Vagina (tissue), 2 donors: ENCODE measurements around the gene ATOSB. TPM values are rescaled to one million over a fixed set of nuclear protein-coding genes. Genes with fewer than 3 reads are reported as not detected.

Experiments used
- DNase-seq, 2 donors: peaks; one replicate each; pipeline ENCODE4 v3.0.0-alpha.2; 2017; ENCODE audit errors: extremely low spot score in 2 of 2
- H3K27ac ChIP-seq: fragments of 200-600 bp; sonication (generic); one replicate; pipeline ENCODE4 v1.5.1; 2019
- H3K27me3 ChIP-seq: fragments of 200-600 bp; sonication (generic); one replicate; pipeline ENCODE4 v1.5.1; 2019
- H3K36me3 ChIP-seq, 2 donors: fragments of 200-600 bp; sonication (generic); one replicate each; pipeline ENCODE4 v1.5.1; 2017 to 2019
- H3K4me1 ChIP-seq: fragments of 200-600 bp; sonication (generic); one replicate; pipeline ENCODE4 v1.5.1; 2019
- H3K4me3 ChIP-seq, 2 donors: fragments of 200-600 bp; sonication (generic); 1 replicate in 1 of 2; 2 replicates in 1 of 2; pipeline ENCODE4 v1.5.1; 2016 to 2019
- H3K9me3 ChIP-seq: fragments of 200-600 bp; sonication (generic); one replicate; pipeline ENCODE4 v1.5.1; 2019
- POLR2A ChIP-seq, 2 donors: fragments of 450-650 bp; IDR thresholded peaks; one replicate each; pipeline ENCODE4 v1.6.1; 2017; ENCODE audit warnings: antibody characterized with exemption in 2 of 2, mild to moderate bottlenecking in 2 of 2, moderate library complexity in 2 of 2
- POLR2AphosphoS5 ChIP-seq, 2 donors: sonication (generic); formaldehyde crosslinking; IDR thresholded peaks; one replicate each; pipeline ENCODE4 v1.9.0; 2017; ENCODE audit warnings: antibody characterized with exemption in 2 of 2, mild to moderate bottlenecking in 2 of 2, low read depth in 1 of 2; ENCODE audit not compliant: insufficient read depth in 1 of 2
- intact Hi-C: fragments of 100-400 bp; cut with DNase I; formaldehyde crosslinking; loops from one replicate; pipeline ENCODE4 v1.15.1; 2023
- total RNA-seq: library from RNA; depleted of rRNA; stranded (reverse); fragments of >200 nt; gene quantifications from one replicate; pipeline ENCODE4 v1.2.3, GENCODE V29; 2016
- TF ChIP-seq, protein P1 (sequence below), 3 experiments: fragments of 450-650 bp in 2 of 3; fragments of 200-600 bp in 1 of 3; sonication (generic) in 1 of 3; IDR thresholded peaks; one replicate each; pipeline ENCODE4 v1.5.1; 2017 to 2019; ENCODE audit warnings: antibody characterized with exemption in 3 of 3, mild to moderate bottlenecking in 2 of 3, moderate library complexity in 2 of 3

The ATOSB gene
- total RNA-seq, 1 donor from 2014 or later = 11.5 TPM

DNA sequence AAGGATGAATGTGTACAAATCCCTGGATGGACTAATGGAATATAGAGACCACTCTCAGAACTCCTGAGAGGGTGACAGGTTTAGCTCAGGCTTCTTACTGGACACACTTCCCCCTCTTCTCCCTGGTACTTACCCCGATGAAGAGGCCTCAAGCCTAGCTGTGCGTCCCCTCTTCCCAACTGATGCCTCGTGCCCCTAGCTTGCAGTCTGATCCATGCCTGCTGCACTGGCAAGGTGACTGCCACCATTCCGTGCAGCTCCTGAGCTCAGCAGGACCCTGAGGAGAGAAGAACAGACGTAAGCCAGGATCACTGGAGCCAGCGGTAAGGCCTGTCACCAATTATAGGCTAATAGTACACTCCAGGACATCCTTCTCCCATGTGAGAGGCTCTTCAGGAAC lies 7.2 kb downstream of the ATOSB start:
- Histone ChIP-seq H3K4me3 (no peak overlapping the region), H3K9me3 (no peaks in the 10 kb centered on the region), H3K27ac (no peak overlapping the region), H3K36me3 (peaks cover 0 to 39% of the 10 kb centered on the region in 2 donors), H3K27me3 (no peaks in the 10 kb centered on the region), H3K4me1 (peaks cover 43% of the 10 kb centered on the region)
- TF ChIP-seq, protein P1, sequence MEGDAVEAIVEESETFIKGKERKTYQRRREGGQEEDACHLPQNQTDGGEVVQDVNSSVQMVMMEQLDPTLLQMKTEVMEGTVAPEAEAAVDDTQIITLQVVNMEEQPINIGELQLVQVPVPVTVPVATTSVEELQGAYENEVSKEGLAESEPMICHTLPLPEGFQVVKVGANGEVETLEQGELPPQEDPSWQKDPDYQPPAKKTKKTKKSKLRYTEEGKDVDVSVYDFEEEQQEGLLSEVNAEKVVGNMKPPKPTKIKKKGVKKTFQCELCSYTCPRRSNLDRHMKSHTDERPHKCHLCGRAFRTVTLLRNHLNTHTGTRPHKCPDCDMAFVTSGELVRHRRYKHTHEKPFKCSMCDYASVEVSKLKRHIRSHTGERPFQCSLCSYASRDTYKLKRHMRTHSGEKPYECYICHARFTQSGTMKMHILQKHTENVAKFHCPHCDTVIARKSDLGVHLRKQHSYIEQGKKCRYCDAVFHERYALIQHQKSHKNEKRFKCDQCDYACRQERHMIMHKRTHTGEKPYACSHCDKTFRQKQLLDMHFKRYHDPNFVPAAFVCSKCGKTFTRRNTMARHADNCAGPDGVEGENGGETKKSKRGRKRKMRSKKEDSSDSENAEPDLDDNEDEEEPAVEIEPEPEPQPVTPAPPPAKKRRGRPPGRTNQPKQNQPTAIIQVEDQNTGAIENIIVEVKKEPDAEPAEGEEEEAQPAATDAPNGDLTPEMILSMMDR (IDR thresholded peaks at IDR 0.05) = no peak
- TF ChIP-seq POLR2A (IDR thresholded peaks at IDR 0.05) = no peak
- TF ChIP-seq POLR2AphosphoS5 (IDR thresholded peaks at IDR 0.05; ENCODE audit: insufficient read depth in 1 of 2, low read depth in 1 of 2) = no peak
- peak in 1 of 2 donors; percentile 47 for DNase-seq
- intact Hi-C loops = no loop called here

DNA sequence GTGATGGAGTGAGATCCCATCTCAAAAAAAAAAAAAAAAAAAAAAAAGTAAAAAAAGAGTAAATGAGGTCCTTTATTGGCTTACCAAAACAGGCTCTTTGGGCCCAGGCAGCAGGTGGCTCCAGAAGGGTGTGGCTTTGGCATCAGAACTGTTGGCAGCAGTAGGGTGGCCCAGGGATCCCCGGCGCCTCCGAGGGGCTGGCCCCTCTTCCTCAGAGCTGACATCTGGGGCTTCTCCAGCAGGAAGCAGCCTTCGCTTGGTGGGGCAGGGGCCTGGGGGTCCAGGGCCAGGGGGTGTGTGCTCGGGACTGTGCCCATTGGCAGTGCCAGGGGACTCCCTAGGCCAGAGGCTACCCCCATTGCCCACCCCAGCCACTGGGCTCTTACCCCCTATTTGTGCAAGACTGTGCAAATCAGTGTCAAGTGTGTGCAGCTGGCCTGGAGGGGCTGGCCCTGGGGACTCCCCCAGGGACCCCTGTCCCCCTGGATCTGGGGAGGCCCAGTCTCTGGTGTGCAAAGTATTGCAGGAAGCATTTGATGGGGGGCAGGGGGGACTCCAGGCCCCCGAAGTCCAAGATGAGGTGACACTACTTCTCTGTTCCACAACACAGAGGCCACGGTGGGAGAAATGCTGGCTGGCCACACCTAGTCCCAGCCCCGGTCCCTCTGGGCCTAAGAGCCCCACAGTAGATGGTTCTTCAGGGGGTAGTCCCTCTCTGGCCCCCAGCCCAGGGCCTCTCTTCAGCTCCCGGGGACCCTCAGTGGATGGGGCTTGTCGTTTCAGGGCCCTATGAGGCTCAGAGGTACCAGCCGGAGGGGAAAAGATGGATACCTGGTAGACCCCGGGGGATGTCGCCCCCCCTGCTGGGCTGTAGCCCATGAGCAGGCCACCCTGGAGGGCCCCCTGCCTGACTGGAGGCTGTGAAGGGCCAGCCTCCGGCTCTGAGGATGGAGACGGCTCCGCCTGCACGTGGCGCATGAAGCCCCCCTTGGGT lies 8.1 kb downstream of the ATOSB start:
- no peak overlapping the region for H3K27ac ChIP-seq
- H3K4me3 ChIP-seq = no peak overlapping the region
- peaks cover 0 to 39% of the 10 kb centered on the region in 2 donors for H3K36me3 ChIP-seq
- DNase-seq = peak in 1 of 2 donors; percentile 76
- H3K27me3 ChIP-seq = no peaks in the 10 kb centered on the region
- peaks cover 38% of the 10 kb centered on the region for H3K4me1 ChIP-seq
- intact Hi-C loops = no loop called here
- no peak for TF ChIP-seq POLR2A (IDR thresholded peaks at IDR 0.05)
- TF ChIP-seq, protein P1 (IDR thresholded peaks at IDR 0.05) = no peak
- TF ChIP-seq POLR2AphosphoS5 (IDR thresholded peaks at IDR 0.05; ENCODE audit: insufficient read depth in 1 of 2, low read depth in 1 of 2) = no peak
- no peaks in the 10 kb centered on the region for H3K9me3 ChIP-seq

DNA sequence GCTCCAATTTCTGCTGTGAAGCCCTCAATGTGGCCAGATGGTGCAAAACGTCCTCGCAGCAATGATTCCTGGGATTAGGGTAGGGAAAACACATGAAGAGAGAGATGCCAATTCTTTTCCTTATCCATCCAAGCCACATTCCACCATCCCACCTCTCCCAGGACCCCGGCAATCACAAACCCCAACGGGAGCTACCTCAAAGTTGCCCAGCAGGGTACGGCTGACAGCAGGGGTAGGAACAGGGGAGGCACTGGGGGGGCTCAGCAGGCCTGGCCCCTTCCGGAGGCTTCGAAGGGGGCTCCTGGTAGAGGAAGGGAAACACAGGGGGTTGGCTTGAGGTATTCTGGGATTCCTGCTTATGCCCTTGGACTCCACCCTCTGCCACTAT lies 9.3 kb downstream of the ATOSB start:
- no peak for DNase-seq
- TF ChIP-seq POLR2AphosphoS5 (IDR thresholded peaks at IDR 0.05; ENCODE audit: insufficient read depth in 1 of 2, low read depth in 1 of 2) = no peak
- TF ChIP-seq, protein P1 (IDR thresholded peaks at IDR 0.05) = no peak
- TF ChIP-seq POLR2A (IDR thresholded peaks at IDR 0.05) = no peak

DNA sequence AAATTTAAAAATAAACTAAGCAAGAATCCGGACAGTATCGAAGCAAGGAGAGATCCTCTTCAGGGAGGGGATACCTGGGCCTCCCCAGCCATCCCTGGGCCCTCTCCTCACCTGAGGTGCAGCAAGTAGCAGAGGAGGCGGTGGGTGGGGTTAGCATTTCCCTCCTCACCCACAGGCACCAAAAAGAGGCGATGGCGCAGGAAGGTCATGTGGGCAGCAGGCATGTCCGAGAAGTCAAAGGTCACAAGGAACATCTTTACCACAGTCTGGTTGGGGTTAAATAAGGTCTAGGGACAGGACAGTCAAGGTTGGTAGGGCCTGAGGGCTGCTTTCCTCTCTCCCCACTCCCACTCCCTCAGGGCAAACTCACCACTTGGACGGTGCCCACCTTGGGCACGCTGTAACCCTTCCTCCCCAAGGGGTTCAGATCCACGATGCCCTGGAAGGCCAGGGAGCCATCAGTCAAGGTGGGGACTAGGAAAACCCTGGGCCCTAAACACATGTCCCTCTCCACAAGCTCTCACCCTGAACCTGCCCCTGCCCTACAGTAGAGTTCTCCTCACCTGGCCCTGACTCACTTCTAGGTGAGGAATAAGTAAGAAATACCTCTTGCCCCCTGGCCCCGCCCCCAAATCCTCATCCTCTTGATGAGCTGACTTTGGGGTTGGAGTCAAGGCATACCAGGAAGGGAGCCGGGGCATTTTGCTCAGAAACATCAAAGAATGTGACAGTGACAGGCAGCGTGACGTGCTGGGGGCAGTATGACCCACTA lies 9.9 kb downstream of the ATOSB start:
- H3K4me1 ChIP-seq = peaks cover 37% of the 10 kb centered on the region
- H3K27ac ChIP-seq = no peak overlapping the region
- no peak for DNase-seq
- H3K27me3 ChIP-seq = no peaks in the 10 kb centered on the region
- H3K4me3 ChIP-seq = no peak overlapping the region
- no peaks in the 10 kb centered on the region for H3K9me3 ChIP-seq
- H3K36me3 ChIP-seq = peaks cover 0 to 44% of the 10 kb centered on the region in 2 donors
- intact Hi-C loops = no loop called here
- TF ChIP-seq POLR2AphosphoS5 (IDR thresholded peaks at IDR 0.05; ENCODE audit: insufficient read depth in 1 of 2, low read depth in 1 of 2) (no peak), POLR2A (IDR thresholded peaks at IDR 0.05) (no peak)
- TF ChIP-seq, protein P1 (IDR thresholded peaks at IDR 0.05) = no peak

More for the DNA sequence above, 9.3 kb downstream of the ATOSB start:
- no peak overlapping the region for H3K4me3 ChIP-seq
- H3K36me3 ChIP-seq = peaks cover 0 to 39% of the 10 kb centered on the region in 2 donors
- intact Hi-C loops = no loop called here
- no peaks in the 10 kb centered on the region for H3K9me3 ChIP-seq
- H3K4me1 ChIP-seq = peaks cover 41% of the 10 kb centered on the region
- no peaks in the 10 kb centered on the region for H3K27me3 ChIP-seq
- no peak overlapping the region for H3K27ac ChIP-seq
